Gastrocnemius medialis (tissue), 4 donors: Measurements from ENCODE around the gene PDE7B. TPM values are rescaled to one million over a fixed set of nuclear protein-coding genes. Genes with fewer than 3 reads are reported as not detected.

ENCODE experiments used
- ATAC-seq, 2 donors: fragments of 150-250 bp; one replicate each; pipeline ENCODE4 v1.9.1; 2016
- DNase-seq, 2 donors: peaks; one replicate each; pipeline ENCODE4 v3.0.0-alpha.2; 2019
- H3K27ac ChIP-seq, 4 donors: fragments of 200-600 bp; sonication (generic); 1 replicate in 1 of 4; 2 replicates in 3 of 4; pipeline ENCODE4 v1.5.1; 2016 to 2018; ENCODE audit warnings: mild to moderate bottlenecking in 2 of 4, moderate library complexity in 1 of 4
- H3K27me3 ChIP-seq, 3 donors: fragments of 200-600 bp; sonication (generic) in 2 of 3; 1 replicate in 1 of 3; 2 replicates in 2 of 3; pipeline versions ENCODE4 v1.5.1 to v1.6.0; 2016 to 2019; ENCODE audit warnings: mild to moderate bottlenecking in 1 of 3, moderate library complexity in 1 of 3
- H3K36me3 ChIP-seq, 2 donors: fragments of 200-600 bp; sonication (generic) in 1 of 2; one replicate each; pipeline ENCODE4 v1.5.1; 2017 to 2018
- H3K4me1 ChIP-seq, 2 donors: fragments of 200-600 bp; sonication (generic) in 1 of 2; one replicate each; pipeline ENCODE4 v1.5.1; 2016 to 2017; ENCODE audit warnings: mild to moderate bottlenecking in 2 of 2
- H3K4me3 ChIP-seq, 4 donors: fragments of 200-600 bp; sonication (generic) in 3 of 4; 1 replicate in 1 of 4; 2 replicates in 3 of 4; pipeline ENCODE4 v1.5.1; 2016 to 2019; ENCODE audit warnings: mild to moderate bottlenecking in 2 of 4
- H3K9me3 ChIP-seq, 3 donors: fragments of 200-600 bp; sonication (generic) in 2 of 3; 1 replicate in 1 of 3; 2 replicates in 2 of 3; pipeline ENCODE4 v1.5.1; 2016 to 2019
- CTCF ChIP-seq, 5 experiments: fragments of 450-650 bp in 3 of 5; fragments of 200-600 bp in 2 of 5; sonication (generic) in 2 of 5; IDR thresholded peaks in 4 of 5; conservative IDR thresholded peaks in 1 of 5; 1 replicate in 4 of 5; 2 replicates in 1 of 5; pipeline ENCODE4 v1.5.1; 2016 to 2019; ENCODE audit warnings: antibody characterized with exemption in 5 of 5, mild to moderate bottlenecking in 3 of 5, moderate library complexity in 3 of 5
- POLR2A ChIP-seq, 2 donors: fragments of 450-650 bp; IDR thresholded peaks; one replicate each; pipeline ENCODE4 v1.6.1; 2017; ENCODE audit warnings: antibody characterized with exemption in 2 of 2, mild to moderate bottlenecking in 2 of 2, moderate library complexity in 2 of 2
- in situ Hi-C, 4 donors: fragments of 200-750 bp; cut with MboI; loops; one replicate each; pipeline versions ENCODE4 v1.15.0 to v1.8.0; 2017; ENCODE audit warnings: low sequenced_read_pairs in 4 of 4
- intact Hi-C: fragments of 100-400 bp; cut with DNase I; formaldehyde crosslinking; loops from one replicate; pipeline ENCODE4 v1.15.1; 2023; ENCODE audit warnings: low total_unique reads
- total RNA-seq, 4 donors: library from RNA; depleted of rRNA; stranded (reverse); fragments of >200 nt; gene quantifications; one replicate each; pipeline versions ENCODE4 v1.1.0 to v1.2.3, GENCODE V29; 2016

The PDE7B gene
- total RNA-seq, 4 donors from 2014 or later = 2.2 to 3.6 (median 2.7) TPM

- TF ChIP-seq CTCF (IDR thresholded peaks at IDR 0.05 in 4 of 5, conservative IDR thresholded peaks at IDR 0.05 in 1 of 5) (no peak), POLR2A (IDR thresholded peaks at IDR 0.05) (no peak)
- intact Hi-C loops = no loop called here
- peaks cover 0 to 6% of the 10 kb centered on the region in 2 donors for H3K4me1 ChIP-seq
- H3K27ac ChIP-seq = no peak overlapping the region
- no peaks in the 10 kb centered on the region for H3K36me3 ChIP-seq
- no peaks in the 10 kb centered on the region for H3K9me3 ChIP-seq
- in situ Hi-C loops = no loop called here
- ATAC-seq = no peak
- H3K4me3 ChIP-seq = no peak overlapping the region
- no peak for DNase-seq
- no peaks in the 10 kb centered on the region for H3K27me3 ChIP-seq
Observed at GRCh38 chr6:136016228-136017225, 165.0 kb downstream of the PDE7B start.

- intact Hi-C loops = no loop called here
- TF ChIP-seq POLR2A (IDR thresholded peaks at IDR 0.05) (no peak), CTCF (IDR thresholded peaks at IDR 0.05 in 4 of 5, conservative IDR thresholded peaks at IDR 0.05 in 1 of 5) (no peak)
- H3K27ac ChIP-seq = no peak overlapping the region
- no peak for DNase-seq
- no peaks in the 10 kb centered on the region for H3K9me3 ChIP-seq
- H3K4me1 ChIP-seq = no peaks in the 10 kb centered on the region
- ATAC-seq = no peak
- in situ Hi-C loops = no loop called here
- H3K4me3 ChIP-seq = no peak overlapping the region
- no peaks in the 10 kb centered on the region for H3K36me3 ChIP-seq
- H3K27me3 ChIP-seq = no peaks in the 10 kb centered on the region
Observed at GRCh38 chr6:136020691-136021090, 169.2 kb downstream of the PDE7B start.

GRCh38 chr6:136022224-136022874 is 170.8 kb downstream of the PDE7B start:
- intact Hi-C loops = no loop called here
- no peak for DNase-seq

GRCh38 chr6:136024711-136025110 is 173.2 kb downstream of the PDE7B start:
- in situ Hi-C loops (no loop called here), intact Hi-C loops (no loop called here)
- no peak for TF ChIP-seq POLR2A (IDR thresholded peaks at IDR 0.05)
- no peak for TF ChIP-seq CTCF (IDR thresholded peaks at IDR 0.05 in 4 of 5, conservative IDR thresholded peaks at IDR 0.05 in 1 of 5)
- Histone ChIP-seq H3K27me3 (no peaks in the 10 kb centered on the region), H3K36me3 (no peaks in the 10 kb centered on the region), H3K9me3 (no peaks in the 10 kb centered on the region), H3K4me3 (no peak overlapping the region), H3K27ac (no peak overlapping the region), H3K4me1 (no peaks in the 10 kb centered on the region)
- ATAC-seq (no peak), DNase-seq (no peak)

More at GRCh38 chr6:136022224-136022874, 170.8 kb downstream of the PDE7B start:
- TF ChIP-seq CTCF (IDR thresholded peaks at IDR 0.05 in 4 of 5, conservative IDR thresholded peaks at IDR 0.05 in 1 of 5) = no peak
- TF ChIP-seq POLR2A (IDR thresholded peaks at IDR 0.05) = no peak
- Histone ChIP-seq H3K27ac (no peak overlapping the region), H3K9me3 (no peaks in the 10 kb centered on the region), H3K36me3 (no peaks in the 10 kb centered on the region), H3K4me1 (no peaks in the 10 kb centered on the region), H3K4me3 (no peak overlapping the region), H3K27me3 (no peaks in the 10 kb centered on the region)
- in situ Hi-C loops = no loop called here
- ATAC-seq = no peak
